Measurements from ENCODE around the gene FANCE.
A peak's percentile ranks its signal among the peaks of the same experiment; 100 is the strongest.

Gene FANCE

GRCh38 chr6:35478259-35478658, 26.1 kb downstream of the FANCE start:
- Histone ChIP-seq H2BK12ac (ENCODE audit: low read length) (no peak overlapping the region), H2AFZ (ENCODE audit: low read length) (no peak overlapping the region), H3K4ac (ENCODE audit: low read length) (no peak overlapping the region), H2BK120ac (ENCODE audit: low read depth, low read length) (peak overlapping the region; percentile 5), H2BK5ac (ENCODE audit: low read length) (peak overlapping the region; percentile 3), H3K4me1 (ENCODE audit: control insufficient read depth in 2 of 2, insufficient read depth in 1 of 2, low read depth in 1 of 2, low read length in 2 of 2) (peaks cover 8 to 9% of the 10 kb centered on the region in 2 donors), H3K79me1 (ENCODE audit: low read depth, low read length) (peaks cover under 1% of the 10 kb centered on the region), H4K8ac (ENCODE audit: low read depth, low read length) (no peak overlapping the region), H3K4me2 (ENCODE audit: insufficient read depth, low read length, poor library complexity, severe bottlenecking) (no peak overlapping the region), H3K23ac (ENCODE audit: low read depth, low read length, poor library complexity) (peak overlapping the region; percentile 22), H3K27me3 (ENCODE audit: control insufficient read depth in 3 of 3, insufficient read depth in 3 of 3, low read depth in 1 of 3, low read length in 3 of 3) (no peaks in the 10 kb centered on the region), H2AK5ac (ENCODE audit: low read depth, low read length) (no peak overlapping the region), H3K36me3 (replicated peaks in 1 of 2; ENCODE audit: control insufficient read depth in 2 of 2, insufficient read depth in 2 of 2, low read length in 2 of 2) (peaks cover 29 to 87% of the 10 kb centered on the region in 2 donors), H3K9ac (ENCODE audit: low read depth, low read length, poor library complexity) (peak overlapping the region; percentile 30), H3K4me3 (ENCODE audit: low read length in 2 of 2) (no peak overlapping the region), H4K91ac (ENCODE audit: low read depth, low read length, poor library complexity) (no peak overlapping the region), H2BK15ac (ENCODE audit: low read length) (no peak overlapping the region), H3K27ac (replicated peaks; ENCODE audit: low read length) (no peak overlapping the region), H3K18ac (ENCODE audit: low read length) (peak overlapping the region; percentile 54), H3K9me3 (replicated peaks in 1 of 2; ENCODE audit: control insufficient read depth in 2 of 2, insufficient read depth in 1 of 2, low read depth in 1 of 2, low read length in 2 of 2) (peaks cover 0 to 3% of the 10 kb centered on the region in 2 donors), H3K14ac (ENCODE audit: low read length) (no peak overlapping the region)
- no CpG with 5 or more reads among the region's 7 CpGs for WGBS, 2 donors (ENCODE audit: extremely low coverage in 2 of 2, insufficient read length in 2 of 2, insufficient replicate concordance in 1 of 2)
- no peak for DNase-seq (ENCODE audit: low spot score)

- Histone ChIP-seq H3K4me3 (ENCODE audit: low read length in 2 of 2) (no peak overlapping the region), H3K9me3 (replicated peaks in 1 of 2; ENCODE audit: control insufficient read depth in 2 of 2, insufficient read depth in 1 of 2, low read depth in 1 of 2, low read length in 2 of 2) (peaks cover 0 to 3% of the 10 kb centered on the region in 2 donors), H3K4me2 (ENCODE audit: insufficient read depth, low read length, poor library complexity, severe bottlenecking) (no peak overlapping the region), H2BK12ac (ENCODE audit: low read length) (no peak overlapping the region), H3K4me1 (ENCODE audit: control insufficient read depth in 2 of 2, insufficient read depth in 1 of 2, low read depth in 1 of 2, low read length in 2 of 2) (peaks cover 9 to 15% of the 10 kb centered on the region in 2 donors), H3K23ac (ENCODE audit: low read depth, low read length, poor library complexity) (no peak overlapping the region), H2AFZ (ENCODE audit: low read length) (no peak overlapping the region), H3K27ac (replicated peaks; ENCODE audit: low read length) (no peak overlapping the region), H2BK5ac (ENCODE audit: low read length) (no peak overlapping the region), H3K27me3 (ENCODE audit: control insufficient read depth in 3 of 3, insufficient read depth in 3 of 3, low read depth in 1 of 3, low read length in 3 of 3) (no peaks in the 10 kb centered on the region), H4K91ac (ENCODE audit: low read depth, low read length, poor library complexity) (no peak overlapping the region), H3K4ac (ENCODE audit: low read length) (no peak overlapping the region), H3K79me1 (ENCODE audit: low read depth, low read length) (peaks cover 6% of the 10 kb centered on the region), H2BK15ac (ENCODE audit: low read length) (no peak overlapping the region), H2BK120ac (ENCODE audit: low read depth, low read length) (no peak overlapping the region), H3K18ac (ENCODE audit: low read length) (no peak overlapping the region), H4K8ac (ENCODE audit: low read depth, low read length) (no peak overlapping the region), H2AK5ac (ENCODE audit: low read depth, low read length) (no peak overlapping the region), H3K14ac (ENCODE audit: low read length) (no peak overlapping the region), H3K9ac (ENCODE audit: low read depth, low read length, poor library complexity) (no peak overlapping the region), H3K36me3 (replicated peaks in 1 of 2; ENCODE audit: control insufficient read depth in 2 of 2, insufficient read depth in 2 of 2, low read length in 2 of 2) (peaks cover 23 to 88% of the 10 kb centered on the region in 2 donors)
- no CpG with 5 or more reads among the region's 12 CpGs for WGBS, 2 donors (ENCODE audit: extremely low coverage in 2 of 2, insufficient read length in 2 of 2, insufficient replicate concordance in 1 of 2)
- no peak for DNase-seq (ENCODE audit: low spot score)
Measured at GRCh38 chr6:35480176-35480575, 28.0 kb downstream of the FANCE start.

GRCh38 chr6:35481226-35481625, 29.1 kb downstream of the FANCE start:
- DNase-seq (ENCODE audit: low spot score) = no peak
- Histone ChIP-seq H2BK5ac (ENCODE audit: low read length) (no peak overlapping the region), H3K4ac (ENCODE audit: low read length) (no peak overlapping the region), H2BK15ac (ENCODE audit: low read length) (no peak overlapping the region), H3K36me3 (replicated peaks in 1 of 2; ENCODE audit: control insufficient read depth in 2 of 2, insufficient read depth in 2 of 2, low read length in 2 of 2) (peaks cover 16 to 84% of the 10 kb centered on the region in 2 donors), H3K14ac (ENCODE audit: low read length) (no peak overlapping the region), H3K18ac (ENCODE audit: low read length) (no peak overlapping the region), H3K27me3 (ENCODE audit: control insufficient read depth in 3 of 3, insufficient read depth in 3 of 3, low read depth in 1 of 3, low read length in 3 of 3) (no peaks in the 10 kb centered on the region), H3K23ac (ENCODE audit: low read depth, low read length, poor library complexity) (no peak overlapping the region), H3K27ac (replicated peaks; ENCODE audit: low read length) (no peak overlapping the region), H3K4me3 (ENCODE audit: low read length in 2 of 2) (no peak overlapping the region), H2AFZ (ENCODE audit: low read length) (no peak overlapping the region), H3K9ac (ENCODE audit: low read depth, low read length, poor library complexity) (no peak overlapping the region), H4K8ac (ENCODE audit: low read depth, low read length) (no peak overlapping the region), H4K91ac (ENCODE audit: low read depth, low read length, poor library complexity) (no peak overlapping the region), H2BK120ac (ENCODE audit: low read depth, low read length) (no peak overlapping the region), H2BK12ac (ENCODE audit: low read length) (no peak overlapping the region), H3K9me3 (replicated peaks in 1 of 2; ENCODE audit: control insufficient read depth in 2 of 2, insufficient read depth in 1 of 2, low read depth in 1 of 2, low read length in 2 of 2) (peaks cover 0 to 3% of the 10 kb centered on the region in 2 donors), H2AK5ac (ENCODE audit: low read depth, low read length) (no peak overlapping the region), H3K4me2 (ENCODE audit: insufficient read depth, low read length, poor library complexity, severe bottlenecking) (no peak overlapping the region), H3K79me1 (ENCODE audit: low read depth, low read length) (peaks cover 6% of the 10 kb centered on the region), H3K4me1 (ENCODE audit: control insufficient read depth in 2 of 2, insufficient read depth in 1 of 2, low read depth in 1 of 2, low read length in 2 of 2) (peaks cover 9 to 23% of the 10 kb centered on the region in 2 donors)
- WGBS, 2 donors (ENCODE audit: extremely low coverage in 2 of 2, insufficient read length in 2 of 2, insufficient replicate concordance in 1 of 2) = no CpG with 5 or more reads among the region's 8 CpGs

GRCh38 chr6:35483062-35483461, 30.9 kb downstream of the FANCE start:
- Histone ChIP-seq H4K8ac (ENCODE audit: low read depth, low read length) (no peak overlapping the region), H3K18ac (ENCODE audit: low read length) (no peak overlapping the region), H3K4me1 (ENCODE audit: control insufficient read depth in 2 of 2, insufficient read depth in 1 of 2, low read depth in 1 of 2, low read length in 2 of 2) (peaks cover 0 to 27% of the 10 kb centered on the region in 2 donors), H3K14ac (ENCODE audit: low read length) (no peak overlapping the region), H2BK12ac (ENCODE audit: low read length) (no peak overlapping the region), H3K23ac (ENCODE audit: low read depth, low read length, poor library complexity) (no peak overlapping the region), H3K27me3 (ENCODE audit: control insufficient read depth in 3 of 3, insufficient read depth in 3 of 3, low read depth in 1 of 3, low read length in 3 of 3) (no peaks in the 10 kb centered on the region), H3K4ac (ENCODE audit: low read length) (no peak overlapping the region), H3K9ac (ENCODE audit: low read depth, low read length, poor library complexity) (no peak overlapping the region), H3K4me2 (ENCODE audit: insufficient read depth, low read length, poor library complexity, severe bottlenecking) (no peak overlapping the region), H3K36me3 (replicated peaks in 1 of 2; ENCODE audit: control insufficient read depth in 2 of 2, insufficient read depth in 2 of 2, low read length in 2 of 2) (peaks cover 16 to 80% of the 10 kb centered on the region in 2 donors), H2BK120ac (ENCODE audit: low read depth, low read length) (no peak overlapping the region), H2BK5ac (ENCODE audit: low read length) (no peak overlapping the region), H3K27ac (replicated peaks; ENCODE audit: low read length) (no peak overlapping the region), H3K4me3 (ENCODE audit: low read length in 2 of 2) (peak overlapping the region in 1 of 2 donors; percentile 23), H4K91ac (ENCODE audit: low read depth, low read length, poor library complexity) (no peak overlapping the region), H3K9me3 (replicated peaks in 1 of 2; ENCODE audit: control insufficient read depth in 2 of 2, insufficient read depth in 1 of 2, low read depth in 1 of 2, low read length in 2 of 2) (peaks cover 0 to 3% of the 10 kb centered on the region in 2 donors), H2AK5ac (ENCODE audit: low read depth, low read length) (no peak overlapping the region), H2BK15ac (ENCODE audit: low read length) (no peak overlapping the region), H2AFZ (ENCODE audit: low read length) (no peak overlapping the region), H3K79me1 (ENCODE audit: low read depth, low read length) (peaks cover 6% of the 10 kb centered on the region)
- no CpG with 5 or more reads among the region's 4 CpGs for WGBS, 2 donors (ENCODE audit: extremely low coverage in 2 of 2, insufficient read length in 2 of 2, insufficient replicate concordance in 1 of 2)
- no peak for DNase-seq (ENCODE audit: low spot score)
